CD4-positive, CD25-positive, alpha-beta regulatory T cell (primary cell): Measurements from ENCODE around the gene TCF7L1. TPM values are rescaled to one million over a fixed set of nuclear protein-coding genes. Genes with fewer than 3 reads are reported as not detected.
"Not testable (repeated sequence)": the region's sequence is repeated elsewhere in the genome, so short reads cannot be mapped to it uniquely, and the experiment has no call there.

Experiments used
- ATAC-seq, 2 donors: fragments of 150-1000 bp; cut with Tn5 transposase; one replicate each; pipeline ENCODE4 v1.10.0; 2021; ENCODE audit warnings: low read depth in 2 of 2, moderate number of reproducible peaks in 2 of 2, moderate library complexity in 1 of 2
- DNase-seq, 3 donors: peaks; one replicate each; pipeline versions ENCODE4 v3.0.0 to v3.0.0-alpha.2; 2012 to 2022; ENCODE audit warnings: mixed read lengths in 1 of 3
- H3K27ac ChIP-seq: one replicate; pipeline ENCODE4 v1.7.0; 2013; ENCODE audit warnings: mild to moderate bottlenecking, low read length; ENCODE audit not compliant: insufficient read depth, poor library complexity, severe bottlenecking
- H3K27me3 ChIP-seq: one replicate; pipeline ENCODE4 v1.7.0; 2013; ENCODE audit warnings: low read length; ENCODE audit not compliant: control insufficient read depth, insufficient read depth
- H3K36me3 ChIP-seq: one replicate; pipeline ENCODE4 v1.7.0; 2013; ENCODE audit warnings: mild to moderate bottlenecking, low read length, moderate library complexity; ENCODE audit not compliant: control insufficient read depth, insufficient read depth
- H3K4me1 ChIP-seq: 2 replicates; pipeline ENCODE4 v1.7.0; 2013; ENCODE audit warnings: mild to moderate bottlenecking, low read length; ENCODE audit not compliant: insufficient read depth, control insufficient read depth, poor library complexity, severe bottlenecking
- H3K4me3 ChIP-seq: one replicate; pipeline ENCODE4 v1.7.0; 2013; ENCODE audit warnings: low read depth, mild to moderate bottlenecking, low read length, moderate library complexity
- H3K9me3 ChIP-seq, 2 experiments: 1 replicate in 1 of 2; 2 replicates in 1 of 2; pipeline ENCODE4 v1.7.0; 2013; ENCODE audit warnings: low read length in 2 of 2, mild to moderate bottlenecking in 1 of 2, moderate library complexity in 1 of 2; ENCODE audit not compliant: control insufficient read depth in 2 of 2
- H3K27ac Mint-ChIP-seq, 3 donors: one replicate each; pipeline ENCODE4 v1.8.0; 2020 to 2022; ENCODE audit warnings: mild to moderate bottlenecking in 3 of 3, mixed read lengths in 3 of 3, moderate library complexity in 2 of 3
- H3K27me3 Mint-ChIP-seq: one replicate; pipeline ENCODE4 v1.8.0; 2022; ENCODE audit warnings: mild to moderate bottlenecking, mixed read lengths
- H3K36me3 Mint-ChIP-seq: one replicate; pipeline ENCODE4 v1.8.0; 2020; ENCODE audit warnings: mixed read lengths
- H3K4me1 Mint-ChIP-seq, 4 donors: one replicate each; pipeline ENCODE4 v1.8.0; 2020 to 2022; ENCODE audit warnings: mixed read lengths in 4 of 4, mild to moderate bottlenecking in 1 of 4
- H3K4me3 Mint-ChIP-seq, 4 donors: one replicate each; pipeline ENCODE4 v1.8.0; 2020 to 2022; ENCODE audit warnings: mild to moderate bottlenecking in 4 of 4, mixed read lengths in 4 of 4, moderate library complexity in 3 of 4
- H3K9me3 Mint-ChIP-seq, 7 donors: one replicate each; pipeline ENCODE4 v1.8.0; 2020 to 2022; ENCODE audit warnings: mixed read lengths in 7 of 7, mild to moderate bottlenecking in 3 of 7, moderate library complexity in 2 of 7
- polyA plus RNA-seq, 4 donors: library from polyadenylated mRNA; unstranded; fragments of 300-500 nt; fragmentation: Illumina TruSeq; gene quantifications; one replicate each; pipeline ENCODE4 v1.2.3, GENCODE V29; 2021
- total RNA-seq: library from RNA; stranded (reverse); gene quantifications from one replicate; pipeline ENCODE4 v1.2.3, GENCODE V29; 2022

Gene TCF7L1
- total and polyA plus RNA-seq, 5 donors from 2014 or later = 0.07 to 0.10 TPM; not detected in 3

- H3K4me3 ChIP-seq, H3K9me3 ChIP-seq, H3K4me1 ChIP-seq, H3K9me3 Mint-ChIP-seq, H3K36me3 ChIP-seq, ATAC-seq, H3K27ac ChIP-seq, H3K4me3 Mint-ChIP-seq, H3K36me3 Mint-ChIP-seq, H3K27me3 ChIP-seq, DNase-seq, H3K27me3 Mint-ChIP-seq, H3K27ac Mint-ChIP-seq: not testable (repeated sequence)
- H3K4me1 Mint-ChIP-seq = peaks cover 4 to 14% (median 12%) of the 10 kb centered on the region in 4 donors
Measured at GRCh38 chr2:85333877-85334276, 200.7 kb downstream of the TCF7L1 start.

GRCh38 chr2:85334928-85335327 is 201.7 kb downstream of the TCF7L1 start:
- Mint-ChIP-seq H3K4me1 (peaks cover 0 to 7% (median 6%) of the 10 kb centered on the region in 4 donors), H3K4me3 (peak overlapping the region in 1 of 4 donors; percentile 16), H3K9me3 (no peaks in the 10 kb centered on the region), H3K27ac (no peak overlapping the region), H3K36me3 (no peaks in the 10 kb centered on the region), H3K27me3 (no peaks in the 10 kb centered on the region)
- no peaks in the 10 kb centered on the region for H3K9me3 ChIP-seq
- no peak overlapping the region for H3K4me3 ChIP-seq
- peaks cover 3% of the 10 kb centered on the region for H3K4me1 ChIP-seq
- no peak overlapping the region for H3K27ac ChIP-seq
- H3K36me3 ChIP-seq = no peaks in the 10 kb centered on the region
- no peak for ATAC-seq
- H3K27me3 ChIP-seq = no peaks in the 10 kb centered on the region
- DNase-seq = no peak

DNA sequence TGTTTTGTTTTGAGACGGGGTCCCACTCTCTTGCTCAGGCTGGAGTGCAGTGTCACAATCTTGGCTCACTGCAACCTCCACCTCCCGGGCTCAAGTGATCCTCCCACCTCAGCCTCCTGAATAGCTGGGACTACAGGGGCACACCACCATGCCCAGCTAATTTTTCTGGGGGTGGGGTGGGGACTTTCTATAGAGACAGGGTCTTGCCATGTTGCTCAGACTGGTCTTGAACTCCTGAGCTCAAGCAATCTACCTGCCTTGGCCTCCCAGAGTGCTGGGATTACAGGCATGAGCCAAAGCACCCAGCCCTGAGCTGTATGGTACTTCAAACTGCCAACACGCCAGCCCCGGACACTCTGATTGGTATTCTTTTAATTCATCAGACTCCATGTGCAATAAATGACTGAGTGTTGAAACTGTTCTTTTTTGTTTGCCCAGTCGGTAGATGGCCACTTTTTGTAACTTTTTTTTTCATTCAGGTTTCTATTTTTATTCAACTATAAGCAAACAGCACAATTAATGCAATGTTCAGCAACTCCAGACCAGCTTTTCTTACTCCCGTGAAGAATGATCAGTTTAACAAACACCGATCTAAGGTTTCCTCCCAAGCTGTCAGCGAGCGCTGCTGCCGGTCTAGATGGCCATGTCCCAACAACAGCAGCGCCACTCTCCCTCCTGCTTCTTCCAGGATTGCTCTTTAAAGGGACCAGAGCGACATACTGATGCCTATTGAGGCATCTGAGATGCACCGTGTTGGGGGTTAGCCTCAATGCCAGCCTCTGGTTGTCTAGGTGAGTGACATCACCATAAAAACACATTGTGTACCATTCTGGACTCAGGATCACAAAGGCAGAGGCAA is 207.1 kb downstream of the TCF7L1 start:
- no peak for ATAC-seq
- no peak for DNase-seq
- no peaks in the 10 kb centered on the region for H3K9me3 ChIP-seq
- no peaks in the 10 kb centered on the region for H3K4me1 ChIP-seq
- Mint-ChIP-seq H3K9me3 (no peaks in the 10 kb centered on the region), H3K27ac (peak overlapping the region in 2 of 3 donors; percentile 8 to 11), H3K4me1 (no peaks in the 10 kb centered on the region), H3K4me3 (peak overlapping the region in 1 of 4 donors; percentile 71), H3K27me3 (peaks cover 4% of the 10 kb centered on the region), H3K36me3 (peaks cover 25% of the 10 kb centered on the region)
- H3K27me3 ChIP-seq = no peaks in the 10 kb centered on the region
- H3K27ac ChIP-seq = no peak overlapping the region
- peaks cover 9% of the 10 kb centered on the region for H3K36me3 ChIP-seq
- no peak overlapping the region for H3K4me3 ChIP-seq

DNA sequence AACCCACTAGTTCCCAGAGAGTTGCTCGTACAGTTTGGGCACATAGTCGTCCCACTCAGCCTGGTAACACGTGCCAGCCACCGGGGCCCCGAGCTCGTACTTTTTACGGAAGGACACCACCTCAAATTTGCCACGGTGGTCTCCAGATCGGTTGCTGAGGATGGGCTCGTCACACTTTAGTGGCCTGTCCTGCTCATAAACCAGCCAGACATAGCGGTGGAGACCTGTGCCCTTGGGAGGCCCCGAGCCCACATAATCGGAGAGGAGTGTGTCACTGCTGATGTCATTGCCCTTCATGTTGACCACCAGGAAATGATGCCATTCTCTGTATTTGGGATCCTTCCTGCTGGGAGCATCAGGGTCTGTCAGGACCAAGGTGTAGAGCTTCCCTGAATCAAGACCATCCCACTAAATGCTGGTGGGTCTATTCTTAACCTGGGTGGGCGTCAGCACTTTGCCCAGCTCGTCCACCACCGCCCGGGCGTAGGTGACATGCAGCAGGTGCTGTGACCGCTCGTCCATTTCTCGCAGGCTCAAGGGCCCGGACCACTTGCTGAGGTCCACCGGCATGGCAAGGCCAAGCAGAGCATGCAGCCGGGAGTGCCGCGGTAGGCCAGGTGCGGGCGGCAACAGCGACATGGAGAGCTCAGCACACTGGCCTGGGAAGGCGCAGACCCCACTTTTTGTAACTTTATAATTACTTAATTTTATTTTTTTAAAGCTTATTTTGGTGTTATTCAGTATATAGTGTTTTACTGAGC is 208.3 kb downstream of the TCF7L1 start:
- H3K4me1 ChIP-seq = no peaks in the 10 kb centered on the region
- H3K27ac ChIP-seq = no peak overlapping the region
- DNase-seq (no peak), ATAC-seq (no peak)
- Mint-ChIP-seq H3K27me3 (peaks cover 4% of the 10 kb centered on the region), H3K27ac (no peak overlapping the region), H3K4me1 (no peaks in the 10 kb centered on the region), H3K36me3 (peaks cover 25% of the 10 kb centered on the region), H3K9me3 (no peaks in the 10 kb centered on the region), H3K4me3 (no peak overlapping the region)
- no peak overlapping the region for H3K4me3 ChIP-seq
- H3K27me3 ChIP-seq = no peaks in the 10 kb centered on the region
- no peaks in the 10 kb centered on the region for H3K9me3 ChIP-seq
- H3K36me3 ChIP-seq = peaks cover 14% of the 10 kb centered on the region

DNA sequence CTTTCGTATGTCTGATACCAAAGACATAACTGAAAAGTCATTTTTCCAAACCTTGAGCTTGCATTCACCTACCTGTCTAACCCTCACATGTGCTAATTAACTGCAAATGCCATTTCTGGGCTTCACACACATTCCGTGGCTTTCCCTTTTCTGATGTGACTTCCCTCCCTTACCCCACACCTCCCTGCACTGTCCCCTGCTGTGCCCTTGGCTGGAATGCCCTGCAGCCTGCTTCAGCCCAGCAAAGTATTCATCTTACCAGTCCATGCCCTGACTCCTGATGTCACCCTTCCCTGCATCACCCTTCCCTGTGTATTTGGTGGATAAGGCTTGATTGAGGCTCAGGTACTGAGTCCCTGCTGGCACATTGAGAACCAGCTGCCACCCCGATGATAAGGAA is 209.0 kb downstream of the TCF7L1 start:
- Mint-ChIP-seq H3K36me3 (peaks cover 31% of the 10 kb centered on the region), H3K27me3 (peaks cover 4% of the 10 kb centered on the region), H3K27ac (no peak overlapping the region), H3K4me1 (no peaks in the 10 kb centered on the region), H3K4me3 (no peak overlapping the region), H3K9me3 (no peaks in the 10 kb centered on the region)
- DNase-seq (no peak), ATAC-seq (no peak)
- H3K36me3 ChIP-seq = peaks cover 20% of the 10 kb centered on the region
- H3K9me3 ChIP-seq = no peaks in the 10 kb centered on the region
- no peak overlapping the region for H3K27ac ChIP-seq
- H3K4me3 ChIP-seq = no peak overlapping the region
- no peaks in the 10 kb centered on the region for H3K27me3 ChIP-seq
- H3K4me1 ChIP-seq = no peaks in the 10 kb centered on the region

DNA sequence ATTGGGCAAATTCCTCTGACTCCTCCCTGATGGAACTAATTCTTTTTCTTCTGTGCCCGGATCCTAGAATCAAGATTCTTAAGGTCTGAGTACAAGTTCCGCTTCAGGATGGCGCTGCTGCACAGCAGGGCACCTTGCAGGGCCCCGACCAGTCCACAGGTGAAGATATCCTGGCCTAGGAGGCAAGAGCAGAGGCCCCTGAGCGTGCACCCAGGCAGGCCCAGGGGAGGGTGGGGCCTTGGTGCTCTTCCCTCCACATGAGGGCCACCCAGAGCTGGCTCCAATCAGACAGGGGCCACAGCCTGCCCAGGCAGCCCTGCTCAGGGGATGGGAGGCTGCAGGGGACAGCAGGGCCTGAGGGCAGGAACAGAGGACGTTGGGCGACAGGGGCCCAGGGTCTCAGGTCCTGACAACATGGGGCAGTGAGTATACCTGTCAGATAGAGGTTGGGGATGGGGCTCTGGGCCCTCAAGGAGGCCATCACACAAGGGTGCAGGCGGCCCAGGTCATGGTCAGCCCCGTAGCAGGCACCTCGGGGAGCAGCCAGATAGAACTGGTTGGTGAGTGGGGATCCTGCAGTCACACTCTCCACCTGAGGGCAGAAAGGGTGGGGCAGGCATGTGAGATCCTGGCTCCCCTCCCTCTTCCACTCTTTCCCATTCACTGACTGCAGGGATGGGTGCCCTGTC is 210.2 kb downstream of the TCF7L1 start:
- H3K9me3 Mint-ChIP-seq, DNase-seq, H3K4me1 Mint-ChIP-seq, H3K27ac Mint-ChIP-seq, ATAC-seq, H3K27me3 Mint-ChIP-seq, H3K4me3 Mint-ChIP-seq, H3K4me3 ChIP-seq, H3K9me3 ChIP-seq, H3K27ac ChIP-seq, H3K4me1 ChIP-seq, H3K27me3 ChIP-seq: not testable (repeated sequence)
- H3K36me3 ChIP-seq = peaks cover 23% of the 10 kb centered on the region
- H3K36me3 Mint-ChIP-seq = peaks cover 38% of the 10 kb centered on the region

- ATAC-seq (no peak), DNase-seq (no peak)
- Histone ChIP-seq H3K4me3 (no peak overlapping the region), H3K9me3 (no peaks in the 10 kb centered on the region), H3K27me3 (no peaks in the 10 kb centered on the region), H3K27ac (no peak overlapping the region), H3K36me3 (peaks cover 29% of the 10 kb centered on the region), H3K4me1 (no peaks in the 10 kb centered on the region)
- Mint-ChIP-seq H3K4me3 (peak overlapping the region in 1 of 4 donors; percentile 38), H3K27me3 (peaks cover 4% of the 10 kb centered on the region), H3K27ac (no peak overlapping the region), H3K4me1 (no peaks in the 10 kb centered on the region), H3K36me3 (peaks cover 40% of the 10 kb centered on the region), H3K9me3 (no peaks in the 10 kb centered on the region)
Measured at GRCh38 chr2:85344356-85344954, 211.3 kb downstream of the TCF7L1 start.
